ENCODE measurements around the gene ADAT3. TPM values are rescaled to one million over a fixed set of nuclear protein-coding genes. Genes with fewer than 3 reads are reported as not detected.

Gene ADAT3
- total RNA-seq, 2 donors from 2014 or later, result 9.9 to 13.8 TPM

- H3K27ac ChIP-seq (ENCODE audit: low read depth, low read length), result peak within 1 kb of the TSS; percentile 92
- peak within 1 kb of the TSS; percentile 86 for H3K4me3 Mint-ChIP-seq
Measured at GRCh38 chr19:1941146-1942077, 36.2 kb downstream of the ADAT3 start, which contains the start of gene CSNK1G2. Gene CSNK1G2, plus strand, starts transcription at chr19:1941172. Its CDS starts 28,601 bp downstream, at chr19:1969773.

DNA sequence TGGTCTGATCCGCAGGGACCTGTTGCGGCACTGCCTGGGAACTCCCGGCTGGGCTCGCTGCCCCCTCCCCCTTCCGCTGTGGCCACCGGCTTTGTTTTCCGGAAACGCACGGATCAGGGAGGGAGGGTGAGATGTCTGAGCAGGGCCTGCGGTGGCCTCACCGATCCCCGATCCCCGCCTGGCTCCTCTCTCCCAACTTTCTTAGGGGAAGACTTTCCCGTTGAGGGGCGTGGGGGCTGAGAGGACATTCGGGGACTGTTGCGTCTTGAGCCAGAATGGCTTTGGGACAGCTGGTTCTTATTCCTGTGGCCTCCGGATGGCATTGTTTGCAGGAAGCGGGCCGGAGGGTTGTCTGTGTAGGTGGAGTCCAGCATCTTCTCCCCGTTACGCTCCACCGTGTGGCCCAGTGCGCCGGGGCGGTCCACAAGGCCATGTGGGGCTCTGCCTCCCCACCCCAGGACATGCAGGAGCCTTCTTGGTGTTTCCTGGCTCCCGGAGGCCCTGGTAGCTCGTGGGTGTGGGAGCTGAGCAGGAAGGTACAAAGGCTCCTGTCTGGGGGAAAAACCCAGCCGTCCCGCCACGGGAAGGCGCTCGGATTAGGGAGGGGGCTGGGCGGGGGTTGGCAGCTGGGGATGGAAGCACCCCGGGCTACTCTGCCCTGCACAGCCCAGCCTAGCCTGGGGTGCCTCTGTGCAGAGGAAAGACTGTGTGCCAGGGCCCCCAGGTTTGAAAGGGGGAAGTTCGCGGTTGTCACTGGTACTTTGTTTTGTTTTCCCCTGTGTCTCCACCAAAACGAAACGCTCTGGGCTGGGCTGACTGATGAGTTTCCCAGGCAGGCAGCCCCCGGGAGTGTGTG is 37.1 kb downstream of the ADAT3 start:
- WGBS, 2 experiments (ENCODE audit: insufficient coverage in 1 of 2, insufficient read length in 1 of 2), result 2 to 5% methylated on average over 17 to 40 of the region's 40 CpGs
- H3K27me3 Mint-ChIP-seq (ENCODE audit: insufficient read depth), result no peaks in the 10 kb centered on the region
- H3K4me3 Mint-ChIP-seq, result peak overlapping the region; percentile 86
- peaks cover 4% of the 10 kb centered on the region for H3K36me3 Mint-ChIP-seq (ENCODE audit: low read depth)
- H3K9me3 Mint-ChIP-seq, result no peaks in the 10 kb centered on the region
- Histone ChIP-seq H3K36me3 (ENCODE audit: control insufficient read depth, insufficient read depth, low read length) (no peaks in the 10 kb centered on the region), H3K9ac (ENCODE audit: extremely low read depth, low read length, poor library complexity, severe bottlenecking) (peak overlapping the region; percentile 81), H3K9me3 (ENCODE audit: control insufficient read depth, low read length) (no peaks in the 10 kb centered on the region), H3K4me3 (ENCODE audit: low read length) (peak overlapping the region; percentile 96), H3K27me3 (ENCODE audit: control insufficient read depth, insufficient read depth, low read length, poor library complexity, severe bottlenecking) (no peaks in the 10 kb centered on the region), H3K4me1 (ENCODE audit: control insufficient read depth, insufficient read depth, low read length) (no peaks in the 10 kb centered on the region), H3K27ac (ENCODE audit: low read depth, low read length) (peak overlapping the region; percentile 90)
- peak; percentile 95 for DNase-seq
- peak overlapping the region; percentile 91 for H3K27ac Mint-ChIP-seq
- H3K4me1 Mint-ChIP-seq, result peaks cover 19% of the 10 kb centered on the region
- TF ChIP-seq, protein P1, sequence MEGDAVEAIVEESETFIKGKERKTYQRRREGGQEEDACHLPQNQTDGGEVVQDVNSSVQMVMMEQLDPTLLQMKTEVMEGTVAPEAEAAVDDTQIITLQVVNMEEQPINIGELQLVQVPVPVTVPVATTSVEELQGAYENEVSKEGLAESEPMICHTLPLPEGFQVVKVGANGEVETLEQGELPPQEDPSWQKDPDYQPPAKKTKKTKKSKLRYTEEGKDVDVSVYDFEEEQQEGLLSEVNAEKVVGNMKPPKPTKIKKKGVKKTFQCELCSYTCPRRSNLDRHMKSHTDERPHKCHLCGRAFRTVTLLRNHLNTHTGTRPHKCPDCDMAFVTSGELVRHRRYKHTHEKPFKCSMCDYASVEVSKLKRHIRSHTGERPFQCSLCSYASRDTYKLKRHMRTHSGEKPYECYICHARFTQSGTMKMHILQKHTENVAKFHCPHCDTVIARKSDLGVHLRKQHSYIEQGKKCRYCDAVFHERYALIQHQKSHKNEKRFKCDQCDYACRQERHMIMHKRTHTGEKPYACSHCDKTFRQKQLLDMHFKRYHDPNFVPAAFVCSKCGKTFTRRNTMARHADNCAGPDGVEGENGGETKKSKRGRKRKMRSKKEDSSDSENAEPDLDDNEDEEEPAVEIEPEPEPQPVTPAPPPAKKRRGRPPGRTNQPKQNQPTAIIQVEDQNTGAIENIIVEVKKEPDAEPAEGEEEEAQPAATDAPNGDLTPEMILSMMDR (conservative IDR thresholded peaks at IDR 0.05), result no peak

More at GRCh38 chr19:1941146-1942077, 36.2 kb downstream of the ADAT3 start, which contains the start of gene CSNK1G2:
- peaks cover 19% of the 10 kb centered on the region for H3K4me1 Mint-ChIP-seq
- TF ChIP-seq, protein P1 (conservative IDR thresholded peaks at IDR 0.05), result no peak
- H3K27me3 ChIP-seq (ENCODE audit: control insufficient read depth, insufficient read depth, low read length, poor library complexity, severe bottlenecking), result no peaks in the 10 kb centered on the region
- peaks cover 4% of the 10 kb centered on the region for H3K36me3 Mint-ChIP-seq (ENCODE audit: low read depth)
- no peaks in the 10 kb centered on the region for H3K9me3 ChIP-seq (ENCODE audit: control insufficient read depth, low read length)
- H3K9me3 Mint-ChIP-seq, result no peaks in the 10 kb centered on the region
- peak within 1 kb of the TSS; percentile 96 for H3K27ac Mint-ChIP-seq
- H3K4me1 ChIP-seq (ENCODE audit: control insufficient read depth, insufficient read depth, low read length), result no peaks in the 10 kb centered on the region
- H3K36me3 ChIP-seq (ENCODE audit: control insufficient read depth, insufficient read depth, low read length), result no peaks in the 10 kb centered on the region
- no peaks in the 10 kb centered on the region for H3K27me3 Mint-ChIP-seq (ENCODE audit: insufficient read depth)
- no peak for DNase-seq
- peak within 1 kb of the TSS; percentile 81 for H3K9ac ChIP-seq (ENCODE audit: extremely low read depth, low read length, poor library complexity, severe bottlenecking)
- H3K4me3 ChIP-seq (ENCODE audit: low read length), result peak within 1 kb of the TSS; percentile 96
- WGBS, 2 experiments (ENCODE audit: insufficient coverage in 1 of 2, insufficient read length in 1 of 2), result 0% methylated on average over 38 to 97 of the region's 97 CpGs

DNA sequence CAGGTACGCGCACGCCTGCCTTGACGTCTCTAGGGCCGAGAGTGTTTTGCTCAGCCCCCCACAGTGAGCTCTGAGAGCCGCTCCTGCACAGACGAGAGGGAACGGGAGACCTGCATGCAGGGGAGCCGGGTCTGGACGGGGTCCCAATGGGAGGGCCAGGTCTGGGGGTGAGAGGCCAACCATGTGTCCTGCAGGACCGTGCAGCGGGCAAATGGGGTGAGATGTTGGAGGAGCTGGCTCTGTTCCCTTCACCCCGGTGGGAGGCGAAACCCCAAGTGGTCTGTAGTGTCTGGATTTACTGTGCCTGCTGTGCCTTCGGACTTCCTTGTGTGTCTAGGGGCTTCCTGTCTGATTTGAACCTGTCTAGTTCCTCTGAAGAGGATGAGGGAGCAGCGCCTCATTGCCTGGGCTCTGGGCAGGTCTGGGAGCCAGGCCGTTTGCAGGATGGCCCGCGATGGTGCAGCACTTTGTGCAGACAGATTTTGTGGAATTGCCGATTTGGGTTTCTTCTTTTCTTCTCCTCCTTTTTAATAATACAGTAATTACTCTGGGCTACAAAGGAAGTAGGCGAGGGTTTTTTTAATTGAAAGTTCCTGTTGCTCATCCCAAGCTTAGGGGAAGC is 37.8 kb downstream of the ADAT3 start:
- Mint-ChIP-seq H3K27me3 (ENCODE audit: insufficient read depth) (no peaks in the 10 kb centered on the region), H3K4me3 (peak overlapping the region; percentile 86), H3K27ac (peak overlapping the region; percentile 91), H3K9me3 (no peaks in the 10 kb centered on the region), H3K4me1 (peaks cover 19% of the 10 kb centered on the region), H3K36me3 (ENCODE audit: low read depth) (peaks cover 4% of the 10 kb centered on the region)
- no peaks in the 10 kb centered on the region for H3K4me1 ChIP-seq (ENCODE audit: control insufficient read depth, insufficient read depth, low read length)
- H3K27me3 ChIP-seq (ENCODE audit: control insufficient read depth, insufficient read depth, low read length, poor library complexity, severe bottlenecking), result no peaks in the 10 kb centered on the region
- H3K4me3 ChIP-seq (ENCODE audit: low read length), result peak overlapping the region; percentile 96
- WGBS, 2 experiments (ENCODE audit: insufficient coverage in 1 of 2, insufficient read length in 1 of 2), result 39 to 50% methylated on average over 17 to 21 of the region's 21 CpGs
- H3K27ac ChIP-seq (ENCODE audit: low read depth, low read length), result peak overlapping the region; percentile 90
- peak overlapping the region; percentile 81 for H3K9ac ChIP-seq (ENCODE audit: extremely low read depth, low read length, poor library complexity, severe bottlenecking)
- no peaks in the 10 kb centered on the region for H3K36me3 ChIP-seq (ENCODE audit: control insufficient read depth, insufficient read depth, low read length)
- no peaks in the 10 kb centered on the region for H3K9me3 ChIP-seq (ENCODE audit: control insufficient read depth, low read length)
- TF ChIP-seq, protein P1 (conservative IDR thresholded peaks at IDR 0.05), result no peak
- no peak for DNase-seq

All from endodermal cell (in vitro differentiated cells).